Measurements from ENCODE around the gene PVALEF.

The PVALEF gene

GRCh38 chr17:81161536-81161935 lies 3.8 kb upstream of the PVALEF start:
- DNase-seq (ENCODE audit: low read depth in 1 of 2, low spot score in 1 of 2) = no peak

- DNase-seq (ENCODE audit: low read depth in 1 of 2, low spot score in 1 of 2) = no peak
Measured at GRCh38 chr17:81161972-81162371, 3.3 kb upstream of the PVALEF start.

GRCh38 chr17:81162491-81162890 lies 2.8 kb upstream of the PVALEF start:
- DNase-seq (ENCODE audit: low read depth in 1 of 2, low spot score in 1 of 2) = no peak

- no peak for DNase-seq (ENCODE audit: low read depth in 1 of 2, low spot score in 1 of 2)
Measured at GRCh38 chr17:81163051-81163695, 2.1 kb upstream of the PVALEF start.

- no peak for DNase-seq (ENCODE audit: low read depth in 1 of 2, low spot score in 1 of 2)
Measured at GRCh38 chr17:81163703-81164370, 1.5 kb upstream of the PVALEF start.

GRCh38 chr17:81164371-81165245 lies 699 bp upstream of the PVALEF start:
- no peak for DNase-seq (ENCODE audit: low read depth in 1 of 2, low spot score in 1 of 2)

GRCh38 chr17:81166033-81166492 lies 756 bp downstream of the PVALEF start, which contains the start of gene AATK:
AATK (minus strand) TSS chr17:81166221; CDS start chr17:81165992, 229 bp downstream.
- DNase-seq (ENCODE audit: low read depth in 1 of 2, low spot score in 1 of 2) = no peak

- DNase-seq (ENCODE audit: low read depth in 1 of 2, low spot score in 1 of 2) = no peak
Measured at GRCh38 chr17:81167194-81167524, 1.9 kb downstream of the PVALEF start.

- no peak for DNase-seq (ENCODE audit: low read depth in 1 of 2, low spot score in 1 of 2)
Measured at GRCh38 chr17:81167638-81168037, 2.3 kb downstream of the PVALEF start.

- no peak for DNase-seq (ENCODE audit: low read depth in 1 of 2, low spot score in 1 of 2)
Measured at GRCh38 chr17:81169870-81170309, 4.6 kb downstream of the PVALEF start.

GRCh38 chr17:81170727-81171494 lies 5.6 kb downstream of the PVALEF start:
- DNase-seq (ENCODE audit: low read depth in 1 of 2, low spot score in 1 of 2) = no peak

GRCh38 chr17:81171941-81172340 lies 6.6 kb downstream of the PVALEF start:
- no peak for DNase-seq (ENCODE audit: low read depth in 1 of 2, low spot score in 1 of 2)

- no peak for DNase-seq (ENCODE audit: low read depth in 1 of 2, low spot score in 1 of 2)
Measured at GRCh38 chr17:81173052-81173761, 7.9 kb downstream of the PVALEF start.

GRCh38 chr17:81173762-81174155 lies 8.5 kb downstream of the PVALEF start:
- no peak for DNase-seq (ENCODE audit: low read depth in 1 of 2, low spot score in 1 of 2)

- no peak for DNase-seq (ENCODE audit: low read depth in 1 of 2, low spot score in 1 of 2)
Measured at GRCh38 chr17:81176666-81177065, 11.4 kb downstream of the PVALEF start.

GRCh38 chr17:81178136-81179091 lies 13.1 kb downstream of the PVALEF start:
- no peak for DNase-seq (ENCODE audit: low read depth in 1 of 2, low spot score in 1 of 2)

- DNase-seq (ENCODE audit: low read depth in 1 of 2, low spot score in 1 of 2) = no peak
Measured at GRCh38 chr17:81179220-81179619, 13.9 kb downstream of the PVALEF start.

- no peak for DNase-seq (ENCODE audit: low read depth in 1 of 2, low spot score in 1 of 2)
Measured at GRCh38 chr17:81179861-81180260, 14.6 kb downstream of the PVALEF start.

Measured in activated T-helper 1 cell treated with anti-CD3 and anti-CD28 coated beads, Interleukin-2, amount 50 U/mL, for 16 hours (primary cell).